CD4-positive, alpha-beta T cell treated with Interleukin-15 for 1 hour (primary cell): ENCODE results near the gene NOLC1.
A peak's percentile ranks its signal among the peaks of the same experiment; 100 is the strongest.

Source experiments
- DNase-seq: peaks from one replicate; pipeline ENCODE4 v3.0.0-alpha.2; 2020

Gene NOLC1

GRCh38 chr10:102151774-102152544 lies at the start of gene NOLC1:
Gene NOLC1 (plus strand): TSS chr10:102152389. CDS start chr10:102152411, 22 bp downstream.
- peak; percentile 100 for DNase-seq

- no peak for DNase-seq
Observed at GRCh38 chr10:102102421-102102820, 49.8 kb upstream of the NOLC1 start.

- DNase-seq = no peak
Observed at GRCh38 chr10:102106998-102107397, 45.2 kb upstream of the NOLC1 start.

- DNase-seq = no peak
Observed at GRCh38 chr10:102109166-102110116, 42.7 kb upstream of the NOLC1 start.

GRCh38 chr10:102111276-102111675 lies 40.9 kb upstream of the NOLC1 start:
- DNase-seq = no peak

- DNase-seq = no peak
Observed at GRCh38 chr10:102112210-102112817, 39.9 kb upstream of the NOLC1 start.

- DNase-seq = no peak
Observed at GRCh38 chr10:102113261-102113955, 38.8 kb upstream of the NOLC1 start.

GRCh38 chr10:102113956-102114857 lies 38.0 kb upstream of the NOLC1 start:
- no peak for DNase-seq

- peak; percentile 79 for DNase-seq
Observed at GRCh38 chr10:102114861-102115618, 37.1 kb upstream of the NOLC1 start.

GRCh38 chr10:102115775-102116174 lies 36.4 kb upstream of the NOLC1 start:
- no peak for DNase-seq

GRCh38 chr10:102116656-102117055 lies 35.5 kb upstream of the NOLC1 start:
- no peak for DNase-seq

GRCh38 chr10:102117391-102118159 lies 34.6 kb upstream of the NOLC1 start:
- peak; percentile 61 for DNase-seq

GRCh38 chr10:102118867-102119266 lies 33.3 kb upstream of the NOLC1 start:
- peak; percentile 45 for DNase-seq

- peak; percentile 71 for DNase-seq
Observed at GRCh38 chr10:102119417-102120141, 32.6 kb upstream of the NOLC1 start.

- DNase-seq = peak; percentile 81
Observed at GRCh38 chr10:102120142-102120990, 31.8 kb upstream of the NOLC1 start, which contains the start of gene LDB1. Gene LDB1 (minus strand): TSS chr10:102120368. CDS start chr10:102120110, 258 bp downstream.

- no peak for DNase-seq
Observed at GRCh38 chr10:102120991-102121738, 31.0 kb upstream of the NOLC1 start.

- DNase-seq = no peak
Observed at GRCh38 chr10:102121739-102122372, 30.3 kb upstream of the NOLC1 start.
